ENCODE data around the gene ATG12.

ATG12 gene

GRCh38 chr5:115806986-115807653 lies 34.2 kb downstream of the ATG12 start:
- DNase-seq (ENCODE audit: low spot score): no peak

- no peak for DNase-seq (ENCODE audit: low spot score)
Observed at GRCh38 chr5:115801984-115802383, 39.4 kb downstream of the ATG12 start.

GRCh38 chr5:115801152-115801551 lies 40.2 kb downstream of the ATG12 start:
- no peak for DNase-seq (ENCODE audit: low spot score)

DNA sequence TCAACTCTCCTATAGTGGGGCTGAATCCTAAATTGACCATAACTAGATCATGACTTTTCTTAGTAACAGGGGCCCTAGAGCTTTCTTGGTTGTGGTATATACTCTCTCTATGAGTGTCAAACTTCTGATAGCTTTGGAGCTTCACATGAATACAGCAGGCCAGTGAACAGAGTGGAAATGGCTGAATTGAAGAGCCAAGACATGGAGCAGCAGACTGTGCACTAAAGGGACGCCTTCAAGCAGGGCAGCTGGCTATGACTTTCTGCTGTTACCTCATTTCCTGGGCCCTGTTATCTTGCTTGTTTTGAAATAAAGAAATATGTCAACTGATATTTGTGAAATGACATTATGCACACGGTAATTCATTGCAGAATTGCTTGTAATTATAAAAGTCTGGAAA lies 41.3 kb downstream of the ATG12 start:
- DNase-seq (ENCODE audit: low spot score): no peak

- no peak for DNase-seq (ENCODE audit: low spot score)
Observed at GRCh38 chr5:115798252-115798651, 43.1 kb downstream of the ATG12 start.

DNA sequence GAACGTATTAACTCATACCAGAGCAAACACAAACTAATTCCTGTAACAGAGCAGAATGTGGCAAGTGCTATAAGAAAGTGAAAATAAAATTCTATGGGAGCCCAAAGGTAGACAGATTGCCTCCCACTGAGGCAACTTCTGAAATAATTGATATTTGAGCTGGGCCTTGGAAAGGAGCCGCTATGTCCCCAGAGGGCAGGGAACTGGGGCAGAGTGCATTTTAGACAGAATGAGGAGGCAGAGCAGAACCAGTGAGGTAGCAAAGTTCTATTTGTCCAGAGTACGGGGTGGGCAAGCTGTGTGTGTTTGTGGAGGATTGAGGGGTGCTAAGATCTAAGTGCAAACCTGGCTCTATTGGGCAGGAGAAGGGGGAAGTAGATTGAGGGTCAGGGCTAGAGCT lies 44.7 kb downstream of the ATG12 start:
- DNase-seq (ENCODE audit: low spot score): no peak

- DNase-seq (ENCODE audit: low spot score): no peak
Observed at GRCh38 chr5:115795700-115796099, 45.7 kb downstream of the ATG12 start.

DNA sequence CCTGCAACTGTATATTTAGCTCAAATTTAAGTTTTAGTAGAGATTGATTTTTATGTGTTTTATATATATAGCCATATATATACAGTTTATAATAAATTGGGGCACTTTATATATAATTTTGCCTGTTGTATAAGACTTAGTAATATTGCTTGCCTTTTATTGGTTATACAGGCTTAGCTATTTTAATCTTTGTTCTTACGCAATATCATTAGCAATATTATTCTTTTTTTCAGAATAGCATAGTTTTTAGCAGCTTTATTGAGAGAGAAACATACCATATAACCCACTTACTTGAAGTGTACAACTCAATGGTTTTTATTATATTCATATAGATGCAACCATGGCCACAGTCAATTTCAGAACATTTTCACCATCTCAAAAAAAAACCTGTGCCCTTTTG lies 52.9 kb downstream of the ATG12 start:
- DNase-seq (ENCODE audit: low spot score): no peak

- no peak for DNase-seq (ENCODE audit: low spot score)
Observed at GRCh38 chr5:115787426-115787825, 53.9 kb downstream of the ATG12 start.

DNA sequence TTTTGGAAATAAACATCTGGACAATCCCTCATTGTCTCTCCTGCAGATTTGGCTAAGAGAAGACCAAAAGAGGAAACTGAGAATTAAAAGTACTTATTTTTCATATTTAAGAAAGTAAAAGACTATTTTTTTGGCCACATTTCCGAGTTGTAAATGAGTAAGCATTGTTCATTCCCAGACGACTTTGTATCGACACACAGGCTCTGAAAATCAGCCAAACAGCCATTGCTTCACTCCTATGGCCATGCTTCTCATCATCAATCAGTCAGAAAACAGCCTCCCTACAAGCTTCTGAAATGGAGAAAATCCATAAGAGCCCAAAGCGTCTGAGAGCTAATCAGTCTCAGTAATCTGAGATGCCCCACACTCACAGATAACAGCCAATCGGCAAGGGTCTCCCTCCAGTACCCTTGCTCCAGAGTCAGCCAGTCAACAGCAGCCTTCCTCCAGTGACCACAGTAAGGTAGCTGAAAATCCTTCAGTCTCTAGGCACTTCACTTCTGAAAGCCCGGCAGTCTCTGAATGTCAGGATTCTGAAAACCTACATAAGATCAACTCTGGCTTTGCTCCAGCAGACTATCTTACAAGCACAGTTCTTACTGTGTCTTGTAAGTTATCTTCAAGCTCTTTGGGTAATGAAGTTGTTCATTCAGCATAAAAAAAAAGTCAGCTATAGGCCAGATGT lies 55.8 kb downstream of the ATG12 start:
- DNase-seq (ENCODE audit: low spot score): no peak

DNA sequence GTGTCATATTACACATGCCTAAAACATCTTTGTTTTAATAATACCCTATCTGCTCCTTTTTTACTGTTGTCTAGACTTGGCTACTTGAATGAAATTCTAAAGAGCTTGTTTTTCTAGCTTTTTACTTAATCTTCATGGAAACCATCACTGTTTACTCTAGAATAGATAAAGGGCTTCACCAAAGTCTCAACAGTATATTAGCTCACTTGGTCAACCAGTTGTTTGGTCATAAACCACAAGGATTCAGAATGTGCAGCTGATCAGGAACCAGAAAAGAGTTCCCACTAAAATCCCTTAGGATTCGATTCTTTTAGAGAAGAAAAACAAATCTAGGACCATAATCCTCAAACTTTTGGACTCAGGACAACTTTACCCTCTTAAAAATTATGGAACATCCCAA lies 62.9 kb downstream of the ATG12 start:
- DNase-seq (ENCODE audit: low spot score): no peak
